GM19351 (cell line): Measurements from ENCODE around the gene YKT6.

Experiments
- ATAC-seq: cut with Tn5 transposase; IDR thresholded peaks from one replicate; pipeline ENCODE4 v1.9.1; 2021; ENCODE audit warnings: mild to moderate bottlenecking, moderate library complexity; ENCODE audit not compliant: unreplicated experiment

The YKT6 gene

DNA sequence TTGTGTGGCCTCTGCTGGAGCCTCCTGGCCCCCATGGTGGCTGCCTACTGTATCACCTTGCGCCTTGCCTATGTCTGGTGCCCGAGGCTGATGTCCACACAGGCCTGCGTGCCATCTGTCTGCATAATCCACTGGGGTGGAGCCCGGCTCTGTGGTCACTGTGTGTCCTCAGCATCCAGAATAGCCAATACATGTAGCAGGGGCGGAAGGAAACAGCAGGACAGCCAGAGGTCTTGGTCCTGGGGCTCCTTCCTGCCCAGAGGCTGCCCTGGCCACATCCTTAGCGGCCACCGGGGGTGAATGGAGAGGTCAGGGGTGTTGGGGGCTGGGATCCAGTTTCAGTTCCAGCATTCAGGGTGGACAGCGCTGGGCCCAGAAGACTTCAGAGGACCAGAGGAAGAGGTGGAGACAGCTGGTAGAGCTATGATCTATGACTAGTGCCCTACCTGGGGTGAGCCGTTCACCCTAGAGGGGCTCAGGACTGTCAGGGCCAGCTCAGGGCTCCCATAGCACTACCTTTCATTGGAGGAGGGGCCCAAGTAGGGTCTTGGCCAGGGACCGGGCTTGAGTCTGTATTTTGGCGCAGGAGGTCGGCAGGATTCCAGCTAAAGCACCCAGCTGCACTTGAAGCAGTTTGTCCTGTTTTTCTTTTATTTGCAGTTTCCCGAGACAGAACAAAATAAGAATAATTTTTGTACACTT is 15.9 kb downstream of the YKT6 start:
- ATAC-seq = no peak

DNA sequence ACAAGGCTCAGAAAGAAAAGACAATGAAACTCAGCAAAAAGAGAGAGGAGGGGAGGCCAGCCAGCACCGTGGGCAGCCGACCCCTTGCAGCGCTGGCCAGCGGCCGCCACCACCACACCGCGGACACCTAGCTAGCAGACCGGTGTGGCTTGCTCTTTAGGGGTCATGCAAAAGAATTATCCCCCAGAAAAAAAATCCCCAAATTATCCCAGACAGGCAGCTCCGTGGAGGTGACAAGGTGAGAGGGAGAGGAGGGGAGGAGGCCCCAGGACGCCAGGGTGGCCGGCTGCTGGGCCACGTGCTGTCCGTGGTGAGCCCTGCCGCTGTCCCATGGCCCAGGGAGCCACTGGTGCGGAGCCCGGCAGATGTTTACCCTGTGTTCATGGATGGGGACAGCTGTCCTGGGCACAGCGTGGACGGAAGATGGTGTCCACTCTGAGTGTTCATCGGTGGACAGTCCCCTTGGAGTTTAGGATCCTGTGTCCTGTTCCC is 16.5 kb downstream of the YKT6 start:
- no peak for ATAC-seq

DNA sequence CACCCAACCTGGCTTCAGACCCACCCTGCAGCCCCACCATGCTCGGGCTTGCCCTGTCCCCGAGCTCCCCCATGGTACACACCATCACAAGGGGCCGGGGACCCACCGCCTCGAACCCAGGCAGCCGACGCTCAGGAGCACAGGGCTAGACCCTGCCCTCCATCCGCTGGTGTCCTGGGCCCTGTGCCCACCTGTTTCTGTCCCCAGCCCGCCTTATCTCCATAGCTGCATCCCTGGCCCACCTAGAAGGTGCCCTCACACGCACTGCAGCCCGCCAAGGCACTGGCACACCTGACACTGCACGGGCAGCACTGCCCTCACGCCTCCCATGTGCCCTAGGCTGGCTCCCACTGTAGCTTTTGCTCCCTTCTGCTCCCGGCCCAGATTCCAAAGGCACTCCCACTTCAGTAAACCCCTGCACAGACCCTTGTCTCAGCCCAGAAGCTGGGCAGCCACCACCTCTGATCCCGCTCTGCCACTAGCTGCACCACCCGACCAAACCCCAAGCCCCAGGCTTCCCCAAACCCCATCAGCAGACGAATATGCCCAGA is 17.1 kb downstream of the YKT6 start:
- no peak for ATAC-seq

DNA sequence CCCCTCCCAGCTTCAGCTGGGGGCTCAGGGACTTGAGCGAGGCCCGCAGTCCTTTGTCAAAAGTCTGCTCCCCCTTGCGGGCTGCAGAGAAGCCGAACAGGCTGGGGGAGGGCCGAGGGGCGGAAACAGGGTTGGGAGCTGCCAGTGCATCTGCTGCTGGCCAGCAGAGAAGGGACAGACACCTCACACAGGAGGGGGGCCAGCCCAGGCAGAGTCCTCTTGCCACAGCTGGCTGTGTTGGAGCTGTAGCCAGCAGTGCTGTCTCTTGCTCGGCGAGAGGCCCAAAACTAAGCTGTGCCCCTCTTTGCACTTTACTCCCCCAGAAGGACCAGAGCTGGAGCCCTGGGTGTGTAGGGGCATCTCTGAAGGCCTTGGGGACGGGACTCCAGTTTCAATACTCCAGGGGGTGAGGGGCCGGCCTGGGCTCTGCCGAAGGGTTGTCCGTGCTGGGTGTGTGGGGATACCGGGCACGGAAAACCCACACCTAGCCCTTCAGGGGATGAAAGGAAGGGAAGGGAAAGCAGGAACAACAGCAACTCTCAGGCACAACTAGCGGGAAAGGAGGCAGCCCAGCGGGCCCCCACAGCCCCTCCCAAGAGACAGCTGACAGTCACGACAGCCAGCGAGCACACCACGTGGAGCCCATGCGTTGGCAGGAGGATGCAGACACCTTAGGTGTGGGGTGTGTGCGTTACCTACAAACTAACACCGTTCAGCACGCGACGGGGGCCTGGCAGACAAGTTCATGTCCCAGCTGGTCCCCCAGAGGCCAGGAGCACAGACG is 17.8 kb downstream of the YKT6 start:
- no peak for ATAC-seq

DNA sequence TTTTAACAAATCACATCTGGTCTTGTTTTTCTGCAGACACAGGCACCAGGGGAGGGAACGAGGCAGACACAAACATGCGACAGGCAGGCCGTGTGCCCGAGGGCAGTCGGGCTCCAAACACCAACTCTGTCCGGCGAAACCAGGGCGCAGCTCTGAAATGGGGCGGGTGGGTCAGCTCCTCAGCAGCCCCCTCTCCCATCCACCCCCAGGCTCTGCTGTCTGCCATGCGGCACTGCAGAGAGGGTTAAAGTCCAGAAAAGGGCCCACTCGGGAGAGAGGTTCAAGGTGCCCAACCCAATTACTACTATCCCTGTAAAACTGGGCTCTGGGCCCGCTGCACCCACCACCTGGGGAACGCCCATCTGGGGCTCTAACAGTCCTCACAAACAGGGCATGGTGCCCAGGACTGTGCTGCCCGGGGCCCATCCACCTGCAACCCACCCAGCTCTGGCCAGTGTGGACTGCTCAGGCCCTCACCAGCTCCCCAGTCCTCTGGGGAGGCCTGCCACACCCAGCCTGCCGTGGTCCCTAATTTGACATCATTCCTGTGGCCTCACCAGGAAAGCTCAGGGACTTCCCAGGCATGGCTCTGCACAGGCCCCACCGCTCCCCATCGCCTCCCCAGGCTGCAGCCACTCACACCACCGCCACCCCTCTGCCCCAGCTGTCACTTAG is 18.7 kb downstream of the YKT6 start:
- ATAC-seq = no peak

DNA sequence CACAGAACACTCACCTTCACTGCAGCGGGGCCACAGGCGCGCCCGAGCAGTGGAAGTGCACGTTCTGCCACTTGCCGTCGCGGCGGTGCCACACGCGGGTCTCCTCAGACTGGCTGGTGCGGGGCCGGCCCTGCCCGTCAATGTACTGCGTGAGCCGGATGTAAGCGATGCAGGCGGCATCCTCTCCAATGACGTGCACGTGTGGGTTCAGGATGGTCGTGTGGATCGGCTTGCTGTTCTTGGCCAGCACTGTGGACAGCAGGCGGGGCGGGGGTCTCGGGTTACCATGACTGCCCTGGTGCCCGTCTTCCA is 19.2 kb downstream of the YKT6 start:
- no peak for ATAC-seq

DNA sequence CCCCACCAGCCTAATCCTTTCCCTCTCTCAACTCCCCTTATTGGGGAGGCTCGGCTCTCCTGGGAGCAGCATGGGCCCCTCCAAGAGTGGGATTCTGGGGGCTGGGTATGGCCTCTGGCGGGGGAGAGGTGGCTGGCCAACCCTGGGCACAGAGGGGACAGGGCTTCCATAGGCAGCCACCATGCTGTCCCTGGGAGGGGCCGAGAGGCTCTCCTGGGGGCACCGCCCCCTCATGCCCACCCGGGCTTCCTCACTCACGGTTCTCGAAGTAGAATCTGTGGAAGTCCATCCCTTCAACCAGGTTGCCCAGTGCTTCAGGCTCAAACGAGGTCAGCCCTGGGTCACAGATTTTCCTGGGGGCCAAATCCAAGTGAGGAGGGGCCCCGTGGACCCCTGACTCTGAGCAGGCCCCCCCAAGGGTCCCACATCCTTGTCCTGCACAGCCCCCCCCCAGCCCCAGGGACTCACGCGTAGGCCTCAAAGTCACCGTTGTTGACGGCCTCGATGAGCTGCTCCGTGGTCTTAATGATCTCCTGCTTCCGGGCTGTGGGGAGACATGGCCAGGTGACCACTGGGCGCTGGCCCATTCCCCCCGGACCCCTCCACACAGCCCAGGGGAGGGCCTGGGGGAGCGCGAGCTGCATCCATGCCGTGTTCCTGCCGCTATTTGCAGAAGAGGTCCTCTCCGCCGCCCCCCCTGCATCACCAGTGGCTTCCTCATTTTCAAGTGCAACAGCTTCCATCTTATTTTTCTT is 19.8 kb downstream of the YKT6 start:
- ATAC-seq = no peak

DNA sequence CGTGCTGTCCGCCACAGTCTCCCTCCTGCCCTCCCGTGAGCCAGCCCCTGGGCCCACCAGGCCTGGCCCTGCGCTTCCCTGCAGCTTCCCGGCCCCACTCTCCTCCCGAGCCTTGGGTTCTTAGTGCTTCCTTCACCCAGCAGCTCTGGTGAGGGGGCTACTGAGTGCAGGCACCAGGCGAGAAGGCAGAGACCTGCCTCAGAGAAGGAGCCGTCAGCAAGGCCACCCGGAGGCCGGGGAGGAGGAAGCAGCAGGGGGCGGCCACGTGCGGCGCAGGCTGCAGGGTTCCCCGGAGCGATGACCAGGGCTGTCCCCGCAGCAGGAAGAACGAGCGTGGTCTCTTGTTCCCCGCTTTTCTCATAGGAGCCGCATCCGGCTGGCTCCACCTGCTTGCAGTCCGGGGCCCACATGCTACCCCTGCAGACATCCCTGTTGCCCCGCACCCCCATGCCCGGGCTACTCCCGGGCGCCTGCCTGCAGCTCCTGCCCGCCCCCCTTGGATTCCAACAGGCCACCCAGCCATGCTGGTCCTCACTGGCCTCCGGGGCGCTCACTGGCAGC is 20.5 kb downstream of the YKT6 start:
- no peak for ATAC-seq

DNA sequence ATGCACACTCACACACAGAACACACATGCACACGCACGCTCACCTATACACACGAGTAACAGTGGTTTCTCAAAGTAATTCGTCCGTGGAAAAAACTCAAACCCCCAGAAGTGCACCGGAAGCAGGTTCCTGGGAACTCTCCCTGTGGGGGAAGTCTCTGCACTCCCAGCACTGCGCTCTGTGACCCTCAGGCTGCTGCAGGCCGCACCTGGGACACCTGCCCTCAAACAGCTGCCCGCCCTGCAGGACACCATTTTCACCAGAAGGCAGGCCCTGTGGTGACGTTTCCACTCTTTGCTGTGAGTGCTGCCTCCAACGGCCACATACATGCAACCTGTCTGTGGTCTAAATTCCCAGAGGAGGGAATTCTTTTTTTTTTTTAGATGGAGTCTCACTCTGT is 21.3 kb downstream of the YKT6 start:
- ATAC-seq = no peak

DNA sequence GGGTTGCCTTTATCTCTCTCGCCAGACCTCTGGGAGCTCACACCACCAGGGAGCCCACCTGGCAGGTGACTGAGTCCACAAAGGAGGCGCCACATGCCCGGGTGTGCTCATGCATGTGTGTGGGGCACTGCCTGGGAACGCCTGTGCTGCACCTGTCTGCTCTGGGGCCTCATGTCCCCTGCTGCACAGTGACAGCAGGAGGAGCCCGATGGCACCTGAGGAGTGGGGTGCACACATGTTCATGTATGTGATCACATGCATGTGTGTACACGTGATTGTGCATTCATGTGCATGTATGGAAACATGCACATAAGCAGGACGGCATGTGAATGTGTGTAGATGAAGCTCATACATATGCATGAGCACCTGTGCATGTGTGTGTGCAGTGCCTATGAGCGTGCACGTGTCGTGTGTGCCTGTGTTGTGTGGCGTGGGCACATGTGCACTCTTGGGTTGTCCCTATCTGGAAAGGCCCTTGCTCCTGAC is 22.0 kb downstream of the YKT6 start:
- ATAC-seq = no peak

DNA sequence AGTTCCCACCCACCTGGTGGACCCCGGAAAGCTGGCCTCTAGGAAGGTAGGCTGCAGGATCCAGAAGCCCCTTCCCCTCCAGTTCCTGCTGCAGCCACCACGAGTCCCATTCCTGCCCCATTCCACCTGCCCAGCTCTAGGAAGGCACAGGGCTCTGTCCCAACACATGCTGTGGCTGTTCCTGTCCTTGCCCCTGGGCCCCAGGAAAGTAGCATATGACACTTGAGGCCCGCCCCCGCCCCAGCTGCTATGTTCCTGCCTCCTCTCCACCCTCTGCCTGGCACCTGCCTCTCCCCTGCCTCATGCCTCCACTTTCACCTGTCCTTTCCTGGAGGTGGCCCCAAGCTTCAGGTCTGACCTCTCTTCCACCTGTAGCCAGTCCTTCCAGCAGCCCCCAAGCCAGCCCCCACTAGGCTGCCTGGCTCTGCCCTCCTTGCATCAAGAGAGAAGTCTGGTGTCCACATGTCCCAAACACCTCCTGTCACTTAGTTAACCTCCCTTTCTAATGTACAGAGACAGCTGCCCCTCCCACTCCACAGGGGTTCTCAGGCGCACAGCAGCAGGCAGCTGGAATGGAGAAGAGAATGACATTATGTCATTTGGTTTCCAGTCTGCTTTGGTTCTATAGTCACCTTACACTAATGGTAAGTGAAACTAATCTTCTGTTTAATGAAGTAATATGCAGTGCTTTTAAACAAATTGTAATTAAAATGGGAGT is 22.7 kb downstream of the YKT6 start:
- ATAC-seq = no peak

DNA sequence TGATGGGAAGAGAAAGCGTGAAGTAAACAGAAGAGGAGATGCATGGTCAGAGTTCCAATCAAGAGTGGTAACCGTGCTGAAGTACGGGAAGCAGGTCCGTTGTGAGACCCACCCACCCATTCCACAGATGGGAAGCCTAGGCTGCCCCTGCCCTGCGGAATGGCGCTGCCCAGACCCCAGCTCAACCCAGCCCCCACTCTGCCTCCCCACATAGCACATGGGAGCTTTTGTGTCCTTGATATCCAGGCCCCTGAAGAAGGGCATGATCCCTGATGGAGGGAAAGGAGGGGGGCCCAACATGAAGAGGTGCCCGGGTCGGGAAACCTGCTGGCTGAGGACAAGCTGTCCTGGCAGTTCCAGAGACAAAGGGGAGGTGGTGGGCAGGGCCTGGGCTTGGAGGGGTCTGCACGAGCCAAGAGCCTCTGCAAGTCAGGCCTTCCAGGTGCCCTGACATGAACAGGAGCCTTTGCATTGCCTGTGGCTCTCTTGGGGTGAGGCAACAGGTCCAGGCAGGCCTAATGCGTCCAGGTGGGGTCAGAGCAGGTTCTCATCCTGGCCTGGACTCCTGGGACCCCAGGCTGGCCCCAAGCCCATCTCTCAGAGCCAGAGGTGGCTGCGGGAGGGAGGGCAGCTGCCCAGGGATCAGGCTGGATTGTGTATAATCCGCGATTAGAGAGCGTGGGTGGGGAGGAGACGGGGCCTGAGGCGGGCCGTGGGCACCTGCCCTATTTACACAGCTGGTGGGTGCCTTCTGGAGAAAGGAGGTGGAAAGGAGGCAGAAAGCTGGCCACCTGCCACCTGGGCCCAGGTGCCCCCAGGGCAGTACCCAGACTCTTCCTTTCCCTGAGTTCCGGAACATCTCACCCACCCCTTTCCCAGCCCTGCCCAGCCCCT is 23.5 kb downstream of the YKT6 start:
- no peak for ATAC-seq

DNA sequence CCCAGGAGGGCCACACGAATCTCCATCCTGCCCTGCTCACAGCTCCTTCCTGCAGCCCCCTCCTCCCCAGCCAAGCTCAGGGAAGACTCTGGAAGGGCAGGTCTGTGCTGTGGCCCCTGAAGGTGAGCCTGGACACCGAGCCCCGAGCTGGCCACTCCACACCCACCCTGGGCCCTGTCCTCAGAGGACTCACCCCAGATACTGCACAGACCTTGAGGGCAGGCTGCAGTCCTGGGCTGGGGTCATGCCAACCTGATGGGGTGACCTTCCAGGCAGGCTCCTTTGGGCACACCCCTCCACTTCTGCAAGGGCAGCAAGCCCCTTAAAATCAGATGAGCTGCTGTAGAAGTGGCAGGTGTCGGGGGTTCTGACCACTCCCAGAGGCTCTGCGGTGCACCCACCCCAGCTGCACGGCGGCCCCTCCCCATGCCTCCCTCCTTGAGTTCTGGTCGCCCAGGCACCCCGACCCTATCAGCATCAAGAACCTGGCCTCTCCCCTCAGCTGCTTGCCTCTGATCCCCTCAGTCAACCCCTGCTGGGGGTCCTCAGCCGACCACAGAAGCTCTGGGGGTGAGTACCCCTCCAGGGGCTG is 24.3 kb downstream of the YKT6 start:
- no peak for ATAC-seq

DNA sequence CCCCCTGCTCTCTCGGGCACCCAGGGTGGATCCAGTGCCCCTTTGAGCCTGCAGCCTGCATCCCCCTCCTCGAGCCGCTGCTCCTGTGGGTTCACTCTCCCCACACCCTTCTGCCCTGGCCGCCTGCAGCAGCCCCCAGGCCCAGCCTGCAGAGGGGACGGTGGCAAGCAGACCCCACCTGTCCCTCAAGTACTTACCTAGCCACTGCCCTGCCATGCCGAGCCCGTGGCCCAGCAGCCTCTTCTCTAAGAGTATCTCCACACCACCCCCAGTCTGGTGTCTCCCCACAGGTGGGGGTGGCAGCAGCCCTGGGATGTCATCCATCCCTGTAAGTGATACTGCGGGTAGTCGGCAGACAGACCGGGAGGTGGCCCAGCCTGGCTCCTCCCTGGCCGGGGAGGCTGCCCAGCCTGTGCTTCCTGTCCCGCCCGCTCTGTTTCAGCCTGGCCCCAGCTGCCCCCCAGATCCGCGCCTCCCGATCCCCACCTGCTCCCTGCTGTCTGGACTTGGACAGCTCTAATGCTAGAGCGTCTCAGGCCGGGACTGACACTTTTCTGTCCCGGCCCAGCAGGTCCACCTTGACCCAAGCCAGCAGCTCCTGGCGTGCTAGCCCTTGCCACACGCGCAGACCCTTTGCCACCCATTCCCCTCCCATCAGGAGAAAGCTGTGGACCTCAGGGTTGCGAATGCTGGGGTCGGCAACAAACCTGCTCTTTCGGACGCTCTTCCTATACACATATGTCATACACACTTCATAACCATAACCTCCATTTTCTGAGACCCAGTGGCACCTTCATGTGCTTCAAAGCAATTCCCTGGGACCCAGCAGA is 25.0 kb downstream of the YKT6 start:
- ATAC-seq = no peak

DNA sequence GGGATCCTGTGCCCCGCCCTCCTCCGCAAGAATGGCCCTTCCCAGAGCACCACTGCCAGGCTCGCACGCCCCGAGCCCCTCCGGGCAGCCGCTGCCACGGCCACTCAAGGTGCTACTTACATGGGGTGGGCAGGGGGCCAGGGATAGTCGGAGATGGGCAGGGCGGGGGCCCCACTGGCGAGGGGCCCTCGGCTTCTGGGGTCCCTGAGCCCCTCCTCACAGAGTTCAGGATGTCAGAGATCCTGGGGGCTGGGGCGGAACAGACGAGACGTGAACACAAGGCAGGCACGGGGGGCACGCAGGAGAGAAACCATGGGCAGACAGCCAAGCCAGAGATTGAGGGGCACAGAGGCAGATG is 25.6 kb downstream of the YKT6 start:
- no peak for ATAC-seq

DNA sequence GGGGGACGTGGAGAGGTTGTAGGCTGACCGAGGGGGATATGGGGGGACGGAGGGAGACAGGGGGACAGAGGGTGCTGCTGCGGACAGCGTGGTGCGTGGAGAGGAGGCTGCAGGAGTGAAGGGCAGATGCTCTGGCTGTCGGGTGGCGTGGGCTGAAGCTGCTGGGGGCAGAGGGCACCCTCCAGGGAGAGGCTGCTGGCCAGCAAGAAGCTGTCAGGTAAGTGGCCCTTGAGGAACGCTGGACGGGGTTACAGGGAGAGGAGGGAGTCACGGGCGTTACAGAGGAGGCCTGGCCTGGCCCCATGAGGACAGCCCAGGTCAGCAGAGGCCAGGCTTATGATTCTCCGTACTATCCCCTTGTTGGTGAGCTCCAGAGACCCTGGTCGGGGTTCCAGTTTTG is 27.1 kb downstream of the YKT6 start:
- ATAC-seq = no peak

DNA sequence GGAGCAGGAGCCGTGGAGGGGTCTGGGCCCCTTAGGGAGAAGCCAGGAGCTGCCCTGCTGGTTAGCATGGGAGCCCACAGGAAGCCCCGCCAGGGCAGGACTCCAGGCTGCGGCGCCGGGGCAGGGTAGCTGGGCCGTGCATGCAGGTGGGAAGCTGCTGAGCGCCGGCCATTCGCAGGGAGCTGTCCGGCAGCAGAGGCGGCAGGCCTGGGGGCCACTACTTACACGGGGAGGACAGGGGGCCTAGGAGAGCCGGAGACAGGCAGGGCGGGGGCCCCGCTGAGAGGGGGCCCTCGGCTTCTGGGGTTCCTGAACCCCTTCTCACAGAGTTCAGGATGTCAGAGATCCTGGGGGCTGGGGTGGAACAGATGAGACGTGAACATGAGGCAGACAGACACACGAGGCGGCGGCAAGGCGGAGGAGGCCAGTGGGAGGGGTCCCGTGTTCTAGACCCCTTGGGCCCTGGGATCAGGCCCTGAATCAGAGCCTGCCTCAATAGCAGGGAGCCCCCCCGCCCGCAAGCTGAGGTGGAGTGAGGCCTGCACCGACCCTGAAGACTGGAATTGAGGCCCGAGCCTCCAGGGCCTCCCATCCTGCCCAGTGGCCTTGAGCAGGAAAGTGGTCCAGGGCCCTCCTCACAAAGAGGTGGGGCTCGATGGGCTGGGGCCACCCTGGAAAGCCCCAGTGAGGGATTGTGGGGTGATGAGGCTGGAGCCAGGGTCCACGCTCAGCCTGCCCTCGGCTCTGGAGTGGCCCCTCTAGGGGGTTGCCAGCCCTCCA is 28.0 kb downstream of the YKT6 start:
- no peak for ATAC-seq
